Measurements from ENCODE around the gene HS1BP3.

DNA sequence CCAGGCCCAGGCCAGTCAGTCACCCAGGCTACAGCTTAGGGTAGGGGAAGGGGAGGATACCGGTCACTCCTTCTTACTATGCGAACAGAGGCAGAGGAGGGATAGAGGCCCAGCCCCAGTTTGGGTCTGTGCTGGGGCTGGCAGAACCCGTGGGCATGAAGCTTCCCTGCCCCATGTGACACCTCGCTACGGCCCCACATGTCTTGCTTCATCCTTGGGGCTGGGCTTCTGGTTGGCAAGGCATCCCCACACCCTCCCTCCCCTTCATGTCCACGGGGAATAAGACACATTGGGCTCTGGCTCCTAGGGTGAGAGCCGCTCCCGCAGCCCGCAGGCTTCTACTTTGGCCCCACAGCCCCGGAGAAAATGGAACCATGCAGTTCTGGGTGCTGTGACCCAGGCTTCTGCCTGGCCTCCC, 32.4 kb downstream of the HS1BP3 start:
- TF ChIP-seq, protein P1, sequence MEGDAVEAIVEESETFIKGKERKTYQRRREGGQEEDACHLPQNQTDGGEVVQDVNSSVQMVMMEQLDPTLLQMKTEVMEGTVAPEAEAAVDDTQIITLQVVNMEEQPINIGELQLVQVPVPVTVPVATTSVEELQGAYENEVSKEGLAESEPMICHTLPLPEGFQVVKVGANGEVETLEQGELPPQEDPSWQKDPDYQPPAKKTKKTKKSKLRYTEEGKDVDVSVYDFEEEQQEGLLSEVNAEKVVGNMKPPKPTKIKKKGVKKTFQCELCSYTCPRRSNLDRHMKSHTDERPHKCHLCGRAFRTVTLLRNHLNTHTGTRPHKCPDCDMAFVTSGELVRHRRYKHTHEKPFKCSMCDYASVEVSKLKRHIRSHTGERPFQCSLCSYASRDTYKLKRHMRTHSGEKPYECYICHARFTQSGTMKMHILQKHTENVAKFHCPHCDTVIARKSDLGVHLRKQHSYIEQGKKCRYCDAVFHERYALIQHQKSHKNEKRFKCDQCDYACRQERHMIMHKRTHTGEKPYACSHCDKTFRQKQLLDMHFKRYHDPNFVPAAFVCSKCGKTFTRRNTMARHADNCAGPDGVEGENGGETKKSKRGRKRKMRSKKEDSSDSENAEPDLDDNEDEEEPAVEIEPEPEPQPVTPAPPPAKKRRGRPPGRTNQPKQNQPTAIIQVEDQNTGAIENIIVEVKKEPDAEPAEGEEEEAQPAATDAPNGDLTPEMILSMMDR (IDR thresholded peaks at IDR 0.05), result no peak
- TF ChIP-seq EZH2 (IDR thresholded peaks at IDR 0.05) (no peak), EZH2phosphoT487 (IDR thresholded peaks at IDR 0.05) (no peak)

Data from neural progenitor cell (in vitro differentiated cells).